Ovary (tissue), 3 donors: ENCODE results near the gene SEPTIN7.

ENCODE experiments used
- EP300 ChIP-seq: sonication (generic); formaldehyde crosslinking; IDR thresholded peaks from one replicate; pipeline ENCODE4 v1.6.1; 2017; ENCODE audit warnings: antibody characterized with exemption
- POLR2A ChIP-seq: fragments of 450-650 bp; IDR thresholded peaks from one replicate; pipeline ENCODE4 v1.6.1; 2017; ENCODE audit warnings: antibody characterized with exemption, mild to moderate bottlenecking, moderate library complexity
- TF ChIP-seq, protein P1 (sequence below), 3 donors: fragments of 450-650 bp in 2 of 3; fragments of 200-600 bp in 1 of 3; IDR thresholded peaks; one replicate each; pipeline versions ENCODE4 v1.5.1 to v1.8.0; 2016 to 2022; ENCODE audit warnings: antibody characterized with exemption in 3 of 3, mild to moderate bottlenecking in 1 of 3
- donor health status: DM: no; HTN: no; CAD: no.

DNA sequence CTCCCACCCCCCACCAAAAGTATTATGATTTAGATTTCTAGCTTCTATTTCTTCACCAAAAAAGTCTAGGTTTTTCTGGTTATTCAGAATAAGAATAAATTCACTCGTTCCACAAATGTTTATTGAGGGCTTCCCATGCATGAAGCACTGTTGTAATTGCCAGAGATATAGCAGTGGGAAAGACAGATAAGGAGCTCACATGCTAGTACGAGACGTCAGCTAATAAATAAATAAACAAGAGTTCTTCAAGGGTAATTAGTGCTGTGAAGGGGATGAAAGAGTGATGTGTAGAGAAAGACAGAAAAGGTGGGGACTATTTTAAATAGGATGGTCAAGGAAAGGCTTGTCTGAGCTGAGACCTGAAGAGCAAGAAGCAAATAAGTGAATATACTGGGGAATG lies 38.1 kb upstream of the SEPTIN7 start:
- TF ChIP-seq, protein P1, sequence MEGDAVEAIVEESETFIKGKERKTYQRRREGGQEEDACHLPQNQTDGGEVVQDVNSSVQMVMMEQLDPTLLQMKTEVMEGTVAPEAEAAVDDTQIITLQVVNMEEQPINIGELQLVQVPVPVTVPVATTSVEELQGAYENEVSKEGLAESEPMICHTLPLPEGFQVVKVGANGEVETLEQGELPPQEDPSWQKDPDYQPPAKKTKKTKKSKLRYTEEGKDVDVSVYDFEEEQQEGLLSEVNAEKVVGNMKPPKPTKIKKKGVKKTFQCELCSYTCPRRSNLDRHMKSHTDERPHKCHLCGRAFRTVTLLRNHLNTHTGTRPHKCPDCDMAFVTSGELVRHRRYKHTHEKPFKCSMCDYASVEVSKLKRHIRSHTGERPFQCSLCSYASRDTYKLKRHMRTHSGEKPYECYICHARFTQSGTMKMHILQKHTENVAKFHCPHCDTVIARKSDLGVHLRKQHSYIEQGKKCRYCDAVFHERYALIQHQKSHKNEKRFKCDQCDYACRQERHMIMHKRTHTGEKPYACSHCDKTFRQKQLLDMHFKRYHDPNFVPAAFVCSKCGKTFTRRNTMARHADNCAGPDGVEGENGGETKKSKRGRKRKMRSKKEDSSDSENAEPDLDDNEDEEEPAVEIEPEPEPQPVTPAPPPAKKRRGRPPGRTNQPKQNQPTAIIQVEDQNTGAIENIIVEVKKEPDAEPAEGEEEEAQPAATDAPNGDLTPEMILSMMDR (IDR thresholded peaks at IDR 0.05) = no peak
- no peak for TF ChIP-seq POLR2A
- TF ChIP-seq EP300 = no peak
